Liver (tissue), 9 donors: Measurements from ENCODE around the gene ABCB1. TPM values are rescaled to one million over a fixed set of nuclear protein-coding genes. Genes with fewer than 3 reads are reported as not detected.

ENCODE experiments used
- DNase-seq: peaks from one replicate; pipeline ENCODE4 v3.0.0-alpha.2; 2017; ENCODE audit warnings: low spot score
- H3K27ac ChIP-seq, 2 donors: one replicate each; pipeline ENCODE4 v1.7.0; 2013; ENCODE audit warnings: inconsistent platforms in 2 of 2, low read length in 2 of 2, control low read depth in 1 of 2, low read depth in 1 of 2, mild to moderate bottlenecking in 1 of 2
- H3K27me3 ChIP-seq, 4 donors: one replicate each; pipeline versions ENCODE4 v1.6.1 to v1.7.0; 2013; ENCODE audit warnings: low read length in 3 of 4, inconsistent platforms in 1 of 4, mild to moderate bottlenecking in 1 of 4, moderate library complexity in 1 of 4; ENCODE audit not compliant: control insufficient read depth in 4 of 4, insufficient read depth in 4 of 4
- H3K36me3 ChIP-seq, 4 donors: one replicate each; pipeline versions ENCODE4 v1.6.1 to v1.7.0; 2013; ENCODE audit warnings: low read length in 3 of 4, mild to moderate bottlenecking in 3 of 4, low read depth in 1 of 4, moderate library complexity in 1 of 4; ENCODE audit not compliant: control insufficient read depth in 4 of 4, insufficient read depth in 3 of 4
- H3K4me1 ChIP-seq, 4 donors: one replicate each; pipeline versions ENCODE4 v1.6.1 to v1.7.0; 2013; ENCODE audit warnings: low read length in 3 of 4, mild to moderate bottlenecking in 3 of 4, moderate library complexity in 1 of 4; ENCODE audit not compliant: control insufficient read depth in 4 of 4, insufficient read depth in 4 of 4
- H3K4me3 ChIP-seq, 3 donors: one replicate each; pipeline versions ENCODE4 v1.6.1 to v1.7.0; 2013; ENCODE audit warnings: low read length in 3 of 3, control low read depth in 1 of 3, low read depth in 1 of 3, mild to moderate bottlenecking in 1 of 3
- H3K9ac ChIP-seq, 2 donors: one replicate each; pipeline ENCODE4 v1.7.0; 2013; ENCODE audit warnings: low read length in 2 of 2, mild to moderate bottlenecking in 2 of 2, moderate library complexity in 2 of 2, control low read depth in 1 of 2, low read depth in 1 of 2
- H3K9me3 ChIP-seq, 4 donors: one replicate each; pipeline versions ENCODE4 v1.6.1 to v1.7.0; 2013; ENCODE audit warnings: low read length in 3 of 4; ENCODE audit not compliant: control insufficient read depth in 4 of 4
- CTCF ChIP-seq: fragments of 150-350 bp; IDR thresholded peaks from 2 replicates; pipeline ENCODE4 v1.5.1; 2017; ENCODE audit warnings: improper control_type of control experiment, low read depth, low read length; ENCODE audit not compliant: missing input control
- EGR1 ChIP-seq, 2 donors: IDR thresholded peaks; 2 replicates each; pipeline ENCODE4 v1.6.1; 2016 to 2018; ENCODE audit warnings: antibody characterized with exemption in 2 of 2, low read depth in 2 of 2
- FOXA1 ChIP-seq: IDR thresholded peaks from 2 replicates; pipeline ENCODE4 v1.6.1; 2016; ENCODE audit warnings: antibody characterized with exemption
- FOXA2 ChIP-seq: IDR thresholded peaks from 2 replicates; pipeline ENCODE4 v1.6.1; 2016; ENCODE audit warnings: antibody characterized with exemption
- GABPA ChIP-seq, 2 donors: IDR thresholded peaks in 1 of 2; conservative IDR thresholded peaks in 1 of 2; 2 replicates each; pipeline ENCODE4 v1.6.1; 2016; ENCODE audit warnings: antibody characterized with exemption in 2 of 2, mild to moderate bottlenecking in 1 of 2, moderate library complexity in 1 of 2
- HNF4A ChIP-seq, 2 donors: conservative IDR thresholded peaks; 2 replicates each; pipeline ENCODE4 v1.6.1; 2016; ENCODE audit warnings: antibody characterized with exemption in 2 of 2, mild to moderate bottlenecking in 2 of 2
- HNF4G ChIP-seq: IDR thresholded peaks from 2 replicates; pipeline ENCODE4 v1.6.1; 2016; ENCODE audit warnings: antibody characterized with exemption
- JUND ChIP-seq, 2 donors: IDR thresholded peaks; 2 replicates each; pipeline ENCODE4 v1.6.1; 2016; ENCODE audit warnings: antibody characterized with exemption in 2 of 2
- MAX ChIP-seq: IDR thresholded peaks from 2 replicates; pipeline ENCODE4 v1.6.1; 2016; ENCODE audit warnings: antibody characterized with exemption
- NR2F2 ChIP-seq: IDR thresholded peaks from 2 replicates; pipeline ENCODE4 v1.6.1; 2016; ENCODE audit warnings: antibody characterized with exemption
- RXRA ChIP-seq, 2 donors: IDR thresholded peaks; 2 replicates each; pipeline ENCODE4 v1.6.1; 2017 to 2018; ENCODE audit warnings: antibody characterized with exemption in 2 of 2, mild to moderate bottlenecking in 1 of 2
- SP1 ChIP-seq: IDR thresholded peaks from 2 replicates; pipeline ENCODE4 v1.6.1; 2018; ENCODE audit warnings: antibody characterized with exemption, mild to moderate bottlenecking
- TAF1 ChIP-seq: conservative IDR thresholded peaks from 2 replicates; pipeline ENCODE4 v1.6.1; 2016; ENCODE audit warnings: antibody characterized with exemption, mild to moderate bottlenecking
- YY1 ChIP-seq: IDR thresholded peaks from 2 replicates; pipeline ENCODE4 v1.6.1; 2016; ENCODE audit warnings: antibody characterized with exemption, mild to moderate bottlenecking
- ZBTB33 ChIP-seq: IDR thresholded peaks from 2 replicates; pipeline ENCODE4 v1.6.1; 2016; ENCODE audit warnings: antibody characterized with exemption
- WGBS: extraction: QIAGEN DNeasy Blood & Tissue Kit; methylation state at CpG from one replicate; pipeline ENCODE4 v1.1.7; 2013; 5-methylcytosine and 5-hydroxymethylcytosine counted together
- polyA plus RNA-seq, 2 donors: library from polyadenylated mRNA; stranded (reverse) in 1 of 2; unstranded in 1 of 2; fragments of 200-250 nt in 1 of 2; fragments of >200 nt in 1 of 2; fragmentation: Nextera tagmentation in 1 of 2; extraction: Ambion mirVana in 1 of 2; gene quantifications; one replicate each; pipeline versions ENCODE4 v1.2.1 to v1.2.3, GENCODE V29; 2013 to 2015
- total RNA-seq, 2 donors: library from RNA; depleted of rRNA; stranded (reverse); fragments of >200 nt; gene quantifications; one replicate each; pipeline ENCODE4 v1.2.3, GENCODE V29; 2014
- donor health status: healthy.
- donor health status: healthy.
- donor health status: healthy.
- donor health status: healthy.
- donor health status: healthy.

Gene ABCB1
- total and polyA plus RNA-seq, 4 donors: 11.9 to 53.2 (median 21.0) TPM

GRCh38 chr7:87517136-87517815, 83.4 kb downstream of the ABCB1 start:
- H3K4me1 ChIP-seq: no peaks in the 10 kb centered on the region
- H3K36me3 ChIP-seq: peaks cover 4 to 26% (median 17%) of the 10 kb centered on the region in 4 donors
- no peaks in the 10 kb centered on the region for H3K9me3 ChIP-seq
- H3K9ac ChIP-seq: no peak overlapping the region
- TF ChIP-seq FOXA2 (no peak), EGR1 (IDR thresholded peaks at IDR 0.05; ENCODE audit: low read depth in 2 of 2) (no peak), JUND (IDR thresholded peaks at IDR 0.05) (no peak), ZBTB33 (no peak), HNF4G (no peak), YY1 (no peak), CTCF (no peak), NR2F2 (no peak), SP1 (no peak), MAX (no peak), RXRA (IDR thresholded peaks at IDR 0.05) (no peak), FOXA1 (no peak)
- 90% methylated on average over 3 of the region's 3 CpGs for WGBS
- DNase-seq: no peak
- no peak overlapping the region for H3K27ac ChIP-seq
- H3K4me3 ChIP-seq: no peak overlapping the region
- H3K27me3 ChIP-seq: no peaks in the 10 kb centered on the region

DNA sequence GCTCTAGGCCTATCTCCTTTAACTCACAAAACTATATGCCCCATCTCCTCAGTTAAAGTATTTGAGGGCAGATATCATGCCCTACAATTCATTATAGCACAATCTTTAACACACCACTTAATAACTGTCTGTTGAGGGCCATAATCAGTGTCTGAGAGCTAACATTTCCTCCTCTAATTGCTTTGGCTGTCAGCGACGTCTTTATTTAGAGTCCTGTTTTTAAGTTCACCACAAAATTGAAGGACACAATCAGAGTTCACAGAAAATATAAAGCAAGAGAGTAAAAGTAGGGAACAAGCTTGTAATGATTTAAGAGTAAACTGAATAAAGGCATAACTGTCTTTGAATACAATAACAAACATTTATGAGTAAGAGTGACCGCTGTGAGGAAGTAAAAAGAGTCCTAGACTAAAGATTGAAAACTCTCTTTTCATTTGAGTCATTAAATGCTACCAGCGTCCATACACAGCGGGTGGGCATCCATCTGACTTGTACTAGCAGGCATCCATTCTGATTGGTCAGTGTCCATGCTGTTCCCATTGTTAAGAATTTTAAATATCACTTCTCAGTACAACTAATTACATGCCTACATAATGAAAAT, 86.8 kb downstream of the ABCB1 start:
- H3K4me3 ChIP-seq: no peak overlapping the region
- WGBS: 90% methylated on average over 5 of the region's 5 CpGs
- no peaks in the 10 kb centered on the region for H3K4me1 ChIP-seq
- no peaks in the 10 kb centered on the region for H3K9me3 ChIP-seq
- peaks cover 4 to 38% (median 22%) of the 10 kb centered on the region in 4 donors for H3K36me3 ChIP-seq
- no peak overlapping the region for H3K27ac ChIP-seq
- no peak for TF ChIP-seq GABPA (IDR thresholded peaks at IDR 0.05 in 1 of 2, conservative IDR thresholded peaks at IDR 0.05 in 1 of 2)
- TF ChIP-seq MAX: no peak
- TF ChIP-seq FOXA1: no peak
- TF ChIP-seq CTCF: no peak
- no peak for TF ChIP-seq TAF1
- no peak for TF ChIP-seq ZBTB33
- no peak for TF ChIP-seq HNF4G
- TF ChIP-seq NR2F2: no peak
- TF ChIP-seq RXRA (IDR thresholded peaks at IDR 0.05): no peak
- no peak for TF ChIP-seq EGR1 (IDR thresholded peaks at IDR 0.05; ENCODE audit: low read depth in 2 of 2)
- no peak for TF ChIP-seq YY1
- no peak for TF ChIP-seq JUND (IDR thresholded peaks at IDR 0.05)
- TF ChIP-seq HNF4A (conservative IDR thresholded peaks at IDR 0.05): no peak
- no peak for TF ChIP-seq FOXA2
- DNase-seq: no peak
- H3K9ac ChIP-seq: no peak overlapping the region
- no peaks in the 10 kb centered on the region for H3K27me3 ChIP-seq
